ENCODE results near the gene MDM1.

Gene MDM1

DNA sequence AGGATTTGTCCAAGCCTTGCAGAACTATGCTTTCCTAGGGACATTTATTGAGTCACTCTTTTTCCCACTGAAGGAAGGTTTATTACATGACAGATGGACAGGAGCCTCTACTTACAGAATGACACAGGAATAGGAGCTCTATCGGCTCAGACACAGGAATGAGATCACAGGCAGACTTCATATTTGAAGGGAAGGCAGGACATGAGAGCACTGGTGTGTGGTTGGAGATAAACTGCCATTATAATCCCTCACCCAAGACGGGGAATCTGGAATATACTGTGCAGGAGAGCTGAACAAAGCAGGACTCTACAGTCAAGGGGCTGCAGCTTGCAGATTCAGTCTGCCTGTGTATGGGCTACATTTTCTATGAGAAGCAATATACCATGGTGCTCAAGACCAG is 51.9 kb downstream of the MDM1 start:
- DNase-seq (ENCODE audit: low read depth in 4 of 4, low spot score in 1 of 4), result no peak

DNA sequence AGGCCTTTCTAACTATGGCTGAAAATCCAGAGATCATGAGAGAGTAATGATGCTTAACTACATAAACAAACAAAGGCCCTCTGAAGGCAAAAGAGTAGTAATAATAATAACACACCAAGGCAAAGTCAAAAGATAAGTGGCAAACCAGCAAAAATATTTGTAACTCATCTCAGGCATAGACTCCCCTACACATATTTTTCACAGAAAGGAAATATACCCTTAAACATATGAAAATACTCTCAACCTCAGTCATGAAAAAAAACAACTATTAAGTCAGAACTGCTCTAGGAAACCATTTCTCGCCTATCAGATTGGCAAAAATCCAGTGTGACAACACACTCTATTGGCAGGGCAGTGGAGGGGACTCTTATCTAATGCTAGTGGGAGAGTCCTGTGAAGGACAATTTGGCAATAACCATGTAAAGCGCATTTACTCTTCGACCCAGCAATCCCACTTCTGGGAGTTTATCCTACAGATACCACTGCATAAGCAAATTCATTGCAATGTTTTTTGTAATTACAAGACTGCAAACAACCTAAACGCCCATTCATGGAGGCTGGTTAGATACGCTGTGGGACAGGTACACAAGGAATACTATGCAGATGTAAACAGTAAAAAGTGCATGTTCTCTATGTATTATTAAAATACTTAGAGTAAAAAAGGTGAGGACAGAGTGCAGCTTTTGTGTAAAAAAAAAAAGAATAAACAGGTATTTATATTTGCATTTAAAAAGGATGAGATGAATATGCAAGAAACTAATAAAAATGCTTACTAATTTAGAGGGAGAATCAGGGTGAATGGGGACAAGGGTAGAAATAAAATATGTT is 52.7 kb downstream of the MDM1 start:
- no peak for DNase-seq (ENCODE audit: low read depth in 4 of 4, low spot score in 1 of 4)

DNA sequence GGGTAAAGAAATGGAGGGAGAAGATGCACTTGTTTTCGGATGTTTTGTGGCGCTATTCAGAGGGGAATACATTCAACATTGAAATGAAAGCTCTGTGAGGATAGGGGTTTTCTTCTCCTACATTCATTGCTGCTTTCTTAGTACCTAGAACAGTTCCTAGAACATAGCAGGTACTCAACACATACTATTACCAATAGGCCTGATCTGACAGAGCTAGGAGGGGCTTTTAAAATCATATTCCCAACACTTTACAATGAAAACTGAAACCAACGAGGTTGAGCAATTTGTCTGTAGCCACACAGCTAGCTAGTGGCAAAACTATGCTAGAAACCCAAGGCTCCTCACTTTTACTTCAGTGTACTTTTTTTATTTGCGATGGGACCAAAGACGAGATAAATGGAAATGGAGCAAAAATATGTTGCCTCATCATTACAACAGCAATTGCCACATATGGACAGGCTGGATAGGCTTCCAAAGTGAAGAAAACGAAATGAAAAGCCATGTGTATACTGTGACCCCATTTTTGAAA is 55.7 kb downstream of the MDM1 start:
- DNase-seq (ENCODE audit: low read depth in 4 of 4, low spot score in 1 of 4), result no peak

DNA sequence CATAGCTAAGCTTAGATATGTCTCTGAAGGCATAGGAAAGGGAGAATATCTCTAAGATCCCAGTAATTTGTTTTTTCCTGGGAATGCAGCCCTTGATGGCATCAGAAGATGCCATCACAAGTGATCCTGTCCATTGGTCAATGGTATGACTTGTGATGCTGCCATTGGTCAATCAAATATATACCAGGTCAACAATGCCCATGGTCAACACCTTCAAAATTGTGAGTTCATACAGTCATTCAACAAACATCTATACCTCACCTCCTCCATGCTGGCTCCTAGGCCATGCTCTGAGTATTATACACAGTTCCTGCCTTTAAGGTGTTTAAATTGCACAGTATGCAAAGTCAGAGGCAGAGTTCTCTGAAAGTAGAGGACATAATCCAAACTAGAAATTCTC is 59.4 kb downstream of the MDM1 start:
- no peak for DNase-seq (ENCODE audit: low read depth in 4 of 4, low spot score in 1 of 4)

DNA sequence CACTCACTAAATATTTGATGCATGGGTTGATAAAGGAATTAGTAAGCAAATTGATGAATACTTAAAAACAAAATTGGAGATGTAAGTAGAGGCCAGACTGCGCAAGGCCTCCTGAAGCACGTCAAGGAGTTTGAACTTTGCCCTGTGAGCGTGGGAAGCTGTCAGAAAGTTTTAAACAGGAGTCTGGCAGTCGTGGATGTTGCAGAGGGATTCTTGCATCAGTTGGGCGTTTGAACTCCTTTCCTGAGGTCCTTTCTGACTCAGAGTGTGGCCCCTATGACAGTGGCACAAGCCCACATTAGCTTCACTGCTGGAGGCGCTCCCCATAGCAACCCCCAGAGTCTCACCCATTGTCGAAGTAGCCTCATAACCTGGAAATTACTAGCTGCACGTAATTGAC is 60.8 kb downstream of the MDM1 start:
- DNase-seq (ENCODE audit: low read depth in 4 of 4, low spot score in 1 of 4), result no peak

DNA sequence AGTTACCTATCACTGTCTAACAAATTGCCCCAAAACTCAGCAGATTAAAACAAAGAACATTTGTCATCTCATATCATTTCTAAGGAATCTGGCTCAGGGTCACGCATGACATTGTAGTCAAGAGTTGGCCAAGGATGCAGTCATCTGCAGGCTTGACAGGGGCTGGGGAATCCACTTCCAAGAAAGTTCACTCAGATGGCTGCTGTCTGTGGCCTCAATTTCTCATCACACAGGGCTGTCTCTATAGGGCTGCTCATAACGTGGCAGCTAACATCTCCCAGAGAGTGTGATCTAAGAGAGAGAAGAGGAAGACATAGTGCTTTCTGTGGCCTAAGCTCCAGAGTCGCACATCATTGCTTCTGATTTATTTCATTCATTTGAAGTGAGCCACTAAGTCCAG is 61.8 kb downstream of the MDM1 start:
- DNase-seq (ENCODE audit: low read depth in 4 of 4, low spot score in 1 of 4), result no peak

DNA sequence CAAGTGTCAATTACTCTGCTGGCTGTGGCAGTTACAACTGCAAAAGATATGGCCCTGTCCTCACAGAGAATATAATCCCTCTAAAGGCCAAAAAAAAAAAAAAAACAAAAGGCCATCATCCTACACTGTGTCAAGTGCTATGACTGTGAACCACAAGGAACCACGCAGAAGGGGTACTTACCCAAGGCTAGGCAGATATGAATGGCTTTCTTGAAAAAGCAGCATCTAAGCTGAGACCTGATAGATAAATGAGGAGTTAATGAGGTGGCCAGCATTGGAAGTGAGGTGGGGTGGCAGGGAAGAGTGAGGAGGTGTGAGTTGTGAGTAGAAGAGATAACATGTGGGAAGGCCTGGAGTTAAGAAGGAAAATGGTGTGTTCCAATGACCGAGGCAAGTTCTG is 62.4 kb downstream of the MDM1 start:
- DNase-seq (ENCODE audit: low read depth in 4 of 4, low spot score in 1 of 4), result no peak

DNA sequence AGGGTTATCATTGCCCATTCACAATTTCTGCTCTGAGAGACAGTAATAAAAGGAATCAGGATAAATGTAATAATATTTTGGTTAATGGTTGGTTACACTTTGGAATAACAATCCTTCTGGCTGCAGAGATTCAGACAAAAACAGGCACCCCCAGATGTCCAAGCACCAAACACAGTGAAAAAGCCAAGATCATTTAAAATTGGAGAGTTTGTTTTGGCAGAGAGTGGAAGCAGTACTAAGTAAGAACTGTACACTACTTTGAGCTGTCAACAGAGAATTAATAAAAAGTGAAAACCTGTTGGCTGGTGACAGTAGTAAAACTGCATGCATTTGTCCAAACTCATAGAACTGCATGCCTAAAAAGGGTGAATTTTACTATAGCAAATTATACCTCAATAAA is 63.2 kb downstream of the MDM1 start:
- no peak for DNase-seq (ENCODE audit: low read depth in 4 of 4, low spot score in 1 of 4)

DNA sequence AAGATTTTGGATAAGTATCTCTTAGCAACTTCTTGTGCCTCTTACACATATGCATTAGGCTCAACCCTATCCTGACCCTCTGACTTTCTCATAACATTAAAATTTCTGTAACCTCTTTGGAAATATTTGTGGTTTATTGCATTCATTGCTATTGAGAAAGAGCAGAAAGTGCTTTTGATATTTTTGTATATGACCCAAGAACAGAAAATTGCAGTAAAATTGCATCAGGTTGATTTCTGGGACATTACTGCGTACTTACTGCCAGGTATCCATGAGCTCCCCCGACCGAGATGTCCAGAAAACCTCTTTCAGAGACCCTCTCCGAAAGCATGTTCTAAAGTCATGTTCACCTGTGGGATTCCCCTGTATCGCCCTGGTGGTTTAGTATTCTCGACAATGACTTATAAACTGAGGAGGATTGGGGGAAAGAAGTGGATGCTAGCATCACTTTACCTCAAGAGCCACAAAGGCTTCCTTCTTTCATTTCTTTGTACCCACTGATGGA is 64.2 kb downstream of the MDM1 start:
- no peak for DNase-seq (ENCODE audit: low read depth in 4 of 4, low spot score in 1 of 4)

DNA sequence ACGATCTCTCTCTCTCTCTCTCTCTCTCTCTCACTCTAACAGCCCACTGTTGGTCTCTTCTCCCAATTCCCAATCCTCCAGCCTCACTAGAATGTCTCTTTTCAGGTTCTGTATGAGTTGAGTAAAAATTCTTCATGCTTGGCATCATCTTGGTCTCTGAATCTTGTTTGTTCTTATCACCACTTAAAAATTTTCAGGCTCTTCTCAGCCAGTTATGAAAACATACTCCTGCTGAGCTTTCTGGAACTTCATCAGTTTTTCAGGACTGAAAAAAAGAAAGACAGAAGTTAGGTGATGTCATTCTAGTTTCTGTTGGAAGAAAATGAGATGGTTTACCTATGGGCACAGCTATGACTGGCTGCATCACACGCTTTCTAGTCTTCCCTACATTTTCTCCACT is 67.3 kb downstream of the MDM1 start:
- DNase-seq (ENCODE audit: low read depth in 4 of 4, low spot score in 1 of 4), result no peak

DNA sequence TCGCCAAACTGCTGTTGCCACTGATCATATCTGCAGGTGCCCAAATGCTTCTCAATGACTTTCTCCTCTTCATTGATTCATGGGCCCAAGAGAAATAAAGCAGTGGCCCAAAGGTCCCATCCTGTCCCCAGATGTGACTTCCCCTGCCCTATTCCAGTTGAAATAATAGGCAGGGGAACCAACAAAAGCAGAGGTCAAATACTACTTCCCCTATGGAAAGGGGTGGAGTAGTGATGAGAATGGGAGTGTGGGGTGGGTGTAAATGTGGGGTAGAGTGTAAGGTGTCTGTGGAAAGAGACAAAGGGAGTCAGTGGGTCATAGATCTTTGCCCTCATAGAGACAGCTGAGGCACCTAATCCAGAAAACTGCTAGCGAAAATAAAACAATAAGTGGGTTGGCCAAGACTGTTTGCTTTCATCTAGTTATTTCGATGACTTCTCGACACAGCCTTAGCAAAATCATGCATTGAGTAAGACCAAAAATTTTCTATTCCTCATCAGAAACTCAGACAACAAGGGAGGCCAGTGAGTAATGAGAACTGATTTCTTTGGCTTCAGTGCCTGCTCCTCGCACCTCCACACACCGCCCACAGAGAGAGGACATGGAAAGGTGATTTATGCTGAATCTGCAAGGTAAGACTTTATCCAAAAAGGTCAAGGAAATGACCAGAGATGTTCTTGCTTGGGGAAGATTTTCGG is 67.9 kb downstream of the MDM1 start:
- no peak for DNase-seq (ENCODE audit: low read depth in 4 of 4, low spot score in 1 of 4)

DNA sequence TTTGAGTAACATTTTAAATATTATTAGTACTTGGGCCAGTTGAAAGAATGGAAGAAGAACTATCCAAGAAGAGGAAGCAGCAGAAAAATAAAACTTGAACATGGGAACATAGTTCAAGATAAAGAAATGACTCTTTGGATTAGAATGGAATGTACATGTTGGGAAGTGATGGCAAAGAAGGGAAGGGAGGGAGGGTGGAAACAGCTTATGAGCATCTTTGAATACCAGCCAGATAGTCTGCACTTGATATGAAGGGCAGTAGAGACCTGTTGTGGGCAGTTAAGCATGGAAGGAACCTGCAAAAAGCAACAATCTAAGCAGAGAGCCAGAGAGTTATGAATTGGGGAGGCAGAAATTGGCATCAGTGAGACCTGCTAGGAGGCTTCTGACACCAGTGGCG is 68.8 kb downstream of the MDM1 start:
- no peak for DNase-seq (ENCODE audit: low read depth in 4 of 4, low spot score in 1 of 4)

DNA sequence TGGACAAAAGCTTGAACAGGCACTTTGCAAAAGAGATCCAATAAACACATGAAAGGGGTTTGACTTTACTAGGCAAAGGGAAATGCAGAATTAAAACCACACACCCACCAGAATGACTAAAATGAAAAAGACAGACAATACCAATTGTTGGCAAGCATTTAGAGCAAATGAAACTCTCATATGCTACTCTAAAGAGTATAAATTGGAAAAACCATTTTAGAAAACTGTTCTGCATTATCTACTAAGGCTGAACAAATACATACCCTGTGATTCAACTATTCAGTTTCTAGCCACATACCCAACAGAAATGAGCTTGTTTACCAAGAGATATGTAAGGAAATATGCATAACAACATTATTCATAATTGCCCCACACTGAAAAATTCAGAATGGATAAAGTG is 70.3 kb downstream of the MDM1 start:
- no peak for DNase-seq (ENCODE audit: low read depth in 4 of 4, low spot score in 1 of 4)

DNA sequence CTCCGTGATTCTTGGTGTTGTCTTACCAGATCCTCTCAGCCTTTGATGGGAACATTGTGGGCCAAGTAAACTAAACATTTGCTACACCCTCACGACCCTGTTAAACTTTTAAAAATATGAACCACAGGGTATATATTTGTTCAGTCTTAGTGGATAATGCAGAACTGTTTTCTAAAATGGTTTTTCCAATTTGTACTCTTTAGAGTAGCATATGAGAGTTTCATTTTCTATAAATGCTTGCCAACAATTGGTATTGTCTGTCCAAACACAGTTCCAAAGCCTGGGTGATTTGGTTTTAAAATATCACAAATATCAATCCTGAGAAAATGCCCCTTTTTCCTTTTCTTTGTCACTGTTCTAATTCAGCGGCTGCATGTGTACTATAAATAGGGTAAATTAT is 72.0 kb downstream of the MDM1 start:
- DNase-seq (ENCODE audit: low read depth in 4 of 4, low spot score in 1 of 4), result no peak

DNA sequence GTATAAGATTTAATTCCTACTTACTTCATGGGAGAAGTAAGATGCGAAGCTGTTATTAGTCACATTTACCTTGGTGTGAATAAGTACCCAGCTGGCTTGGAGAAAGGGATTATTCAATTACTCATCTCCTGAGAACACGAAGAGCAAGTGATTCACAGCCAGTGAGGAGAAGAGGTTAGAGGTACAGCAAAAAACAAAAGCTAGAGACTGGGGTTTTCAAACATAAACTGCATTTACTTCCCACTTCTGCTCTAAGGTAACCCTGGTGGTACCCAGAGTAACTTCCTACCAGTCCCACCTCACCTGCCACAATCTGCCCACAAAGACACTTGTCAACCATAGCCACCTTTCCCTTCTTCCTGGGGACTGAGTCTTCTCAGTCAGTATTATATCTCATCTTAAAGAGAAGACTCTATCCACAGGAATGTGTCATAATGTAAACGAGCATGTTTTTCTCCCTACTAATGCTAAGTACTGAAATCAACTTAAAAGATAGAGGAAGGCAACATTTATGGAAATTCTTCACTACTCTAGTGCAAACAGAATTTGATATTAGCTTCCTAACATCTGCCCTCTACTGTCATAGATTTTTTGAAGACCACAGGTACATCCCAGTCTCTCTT is 72.7 kb downstream of the MDM1 start:
- no peak for DNase-seq (ENCODE audit: low read depth in 4 of 4, low spot score in 1 of 4)

DNA sequence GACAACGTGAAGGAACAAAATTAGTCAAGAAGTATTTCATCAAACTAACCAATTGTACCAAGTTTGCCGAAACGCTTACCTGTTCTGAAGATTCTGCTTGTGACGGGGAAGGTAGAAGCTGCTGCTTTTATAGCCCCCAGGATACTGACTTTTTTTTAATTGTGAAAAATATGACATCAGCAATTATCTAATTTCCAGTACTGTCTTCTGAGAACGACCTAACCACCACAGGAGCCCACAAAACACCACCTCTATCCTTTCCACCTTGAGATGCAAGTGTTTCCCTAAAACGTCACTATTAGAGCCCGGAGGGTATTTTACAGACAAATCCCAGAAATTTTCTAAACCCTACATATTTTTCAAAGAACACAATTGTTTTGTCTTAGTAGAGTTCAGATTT is 78.7 kb downstream of the MDM1 start, which contains the start of gene IL22:
Gene IL22, minus strand, starts transcription at position 101 of the 400 bp plus-strand sequence. CDS start 156 bp downstream, outside the sequence.
- no peak for DNase-seq (ENCODE audit: low read depth in 4 of 4, low spot score in 1 of 4)

DNA sequence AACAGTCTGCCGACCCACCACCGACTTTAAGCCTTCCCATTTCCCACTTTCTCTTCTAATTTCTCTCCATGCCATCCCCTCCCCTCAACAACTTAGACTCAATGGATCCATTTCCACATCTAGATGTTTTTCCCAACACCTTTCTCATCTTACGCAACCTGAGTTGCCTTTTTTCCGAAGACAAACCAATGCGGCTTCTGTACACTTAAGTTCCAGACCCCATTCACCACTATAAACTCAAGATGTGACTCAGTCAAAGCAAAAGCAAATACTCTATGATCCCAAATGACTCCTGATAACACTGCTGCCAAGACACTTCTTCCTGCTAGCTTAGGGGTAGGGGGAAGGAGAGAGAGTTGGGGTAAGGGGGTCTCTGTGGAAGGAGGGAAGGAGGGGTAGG is 80.1 kb downstream of the MDM1 start:
- DNase-seq (ENCODE audit: low read depth in 4 of 4, low spot score in 1 of 4), result no peak

DNA sequence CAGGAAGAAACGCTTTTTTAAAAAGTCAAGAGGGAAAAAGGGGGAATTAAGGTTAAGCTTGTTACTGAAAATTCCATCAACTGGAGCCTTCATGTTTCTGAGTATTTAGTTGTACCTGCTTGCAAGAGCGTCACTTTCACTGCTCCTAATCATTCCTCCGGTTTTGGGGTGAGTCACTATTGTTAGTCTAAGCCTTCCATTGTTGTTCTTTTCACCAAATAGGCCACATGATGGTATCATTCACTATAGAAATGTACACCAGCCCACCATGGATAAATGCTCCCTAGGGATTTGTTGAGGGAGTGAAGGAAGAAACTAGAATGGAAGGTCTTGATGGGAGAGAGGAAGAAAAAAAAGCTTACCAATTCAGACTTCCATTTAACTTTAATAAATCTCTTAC is 81.7 kb downstream of the MDM1 start:
- DNase-seq (ENCODE audit: low read depth in 4 of 4, low spot score in 1 of 4), result no peak

DNA sequence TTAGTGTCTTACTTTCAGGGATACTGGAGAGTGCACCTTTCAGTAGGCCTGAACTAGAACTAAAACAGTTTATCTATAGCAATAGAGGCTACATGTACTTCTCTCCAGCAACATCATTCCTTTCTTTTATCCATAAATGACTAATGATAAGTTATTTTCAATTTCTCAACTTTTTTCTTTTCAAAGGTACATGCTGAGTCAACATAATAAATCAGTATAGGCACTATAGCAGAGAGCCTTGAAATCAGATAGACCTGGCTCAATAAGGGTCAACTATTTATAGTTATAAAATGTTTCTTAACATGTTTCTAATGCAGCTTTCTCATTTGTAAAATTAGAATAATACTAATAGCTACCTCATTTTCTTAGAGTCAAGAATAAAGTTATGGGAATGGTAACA is 84.4 kb downstream of the MDM1 start:
- no peak for DNase-seq (ENCODE audit: low read depth in 4 of 4, low spot score in 1 of 4)

DNA sequence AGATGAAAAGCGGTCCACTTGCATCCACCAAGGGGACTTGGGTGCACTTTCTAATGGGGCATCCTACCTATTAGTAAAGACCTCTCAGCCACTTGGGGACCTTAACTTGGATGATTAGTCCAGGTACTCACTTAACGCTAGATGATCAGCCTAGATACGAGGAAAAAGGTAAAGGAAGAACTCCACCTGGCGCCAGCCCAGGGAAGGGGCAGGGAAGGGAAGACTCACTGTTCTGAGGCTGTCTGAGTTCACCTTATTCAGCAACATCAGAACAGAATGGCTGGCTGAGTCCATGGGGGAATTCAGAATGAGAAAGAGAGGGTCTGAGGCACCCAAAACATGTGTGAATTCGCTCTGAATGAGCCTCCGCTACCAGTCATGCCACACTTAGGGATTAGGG is 85.8 kb downstream of the MDM1 start:
- DNase-seq (ENCODE audit: low read depth in 4 of 4, low spot score in 1 of 4), result no peak

DNA sequence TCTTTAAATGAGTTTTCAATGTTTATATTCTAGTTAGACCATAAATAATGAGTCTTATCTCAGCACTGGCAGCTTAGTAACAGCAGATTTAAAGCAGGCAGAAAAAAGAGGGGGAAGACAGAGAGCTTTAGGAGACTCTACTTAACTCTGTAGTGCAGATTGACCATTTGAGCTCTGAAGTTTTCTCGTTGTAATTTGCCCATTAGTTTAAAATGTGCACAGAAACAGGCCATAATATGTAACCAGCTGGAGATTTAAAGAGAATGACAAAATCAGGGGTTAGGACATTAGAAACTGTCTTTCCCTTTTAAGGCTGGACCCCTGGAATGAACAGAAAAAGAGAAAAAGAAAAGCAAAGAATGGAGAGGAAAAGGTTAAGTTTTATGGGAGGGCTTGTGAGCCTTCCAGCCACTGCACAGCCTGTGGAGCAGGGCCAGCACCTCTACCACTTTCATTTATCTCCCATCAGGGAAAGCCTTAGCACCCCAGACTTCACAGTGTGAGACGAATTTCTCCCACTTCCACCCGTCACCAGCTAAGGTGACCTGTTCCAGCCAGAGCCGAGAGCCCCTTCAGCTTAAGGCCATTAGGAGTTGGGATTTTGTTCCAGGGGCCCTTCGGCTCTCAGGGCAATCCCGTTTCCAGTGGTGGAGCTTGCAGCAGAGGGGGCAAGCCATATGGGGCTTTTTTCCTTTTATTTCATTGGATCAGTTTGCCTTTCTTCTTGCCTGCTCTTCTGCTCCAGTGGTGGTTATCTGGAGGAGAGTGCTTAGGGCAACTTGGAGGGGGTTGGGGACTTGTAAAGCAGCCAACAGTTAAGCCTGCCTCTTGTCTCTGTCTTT is 86.8 kb downstream of the MDM1 start:
- no peak for DNase-seq (ENCODE audit: low read depth in 4 of 4, low spot score in 1 of 4)
